H9 (cell line): ENCODE data around the gene SIPA1L3. TPM values are rescaled to one million over a fixed set of nuclear protein-coding genes. Genes with fewer than 3 reads are reported as not detected.

ENCODE experiments used
- DNase-seq: peaks from one replicate; pipeline ENCODE4 v3.0.0-alpha.2; 2017
- H2AFZ ChIP-seq: one replicate; pipeline ENCODE4 v1.6.1; 2013; ENCODE audit warnings: mild to moderate bottlenecking, low read length, control low read depth, moderate library complexity
- H2AK5ac ChIP-seq: 2 replicates; pipeline ENCODE4 v1.6.1; 2013; ENCODE audit warnings: low read length, control low read depth, mixed read lengths; ENCODE audit not compliant: insufficient read length
- H2BK120ac ChIP-seq: one replicate; pipeline ENCODE4 v1.6.1; 2013; ENCODE audit warnings: low read depth, mild to moderate bottlenecking, low read length, control low read depth, inconsistent platforms; ENCODE audit not compliant: poor library complexity, severe bottlenecking
- H2BK12ac ChIP-seq: 2 replicates; pipeline ENCODE4 v1.6.1; 2013; ENCODE audit warnings: low read length, control low read depth, mixed read lengths, low read depth; ENCODE audit not compliant: insufficient read length
- H2BK15ac ChIP-seq: 2 replicates; pipeline ENCODE4 v1.6.1; 2013; ENCODE audit warnings: low read depth, low read length, control low read depth
- H2BK20ac ChIP-seq: one replicate; pipeline ENCODE4 v1.6.1; 2013; ENCODE audit warnings: low read depth, mild to moderate bottlenecking, low read length, control low read depth, inconsistent platforms; ENCODE audit not compliant: poor library complexity, severe bottlenecking
- H2BK5ac ChIP-seq: 2 replicates; pipeline ENCODE4 v1.6.1; 2013; ENCODE audit warnings: low read length, control low read depth, mixed read lengths; ENCODE audit not compliant: insufficient read length
- H3K14ac ChIP-seq: 2 replicates; pipeline ENCODE4 v1.6.1; 2013; ENCODE audit warnings: low read length, control low read depth; ENCODE audit not compliant: insufficient read depth
- H3K18ac ChIP-seq: 2 replicates; pipeline ENCODE4 v1.6.1; 2013; ENCODE audit warnings: low read depth, mild to moderate bottlenecking, mixed read lengths, low read length, control low read depth; ENCODE audit not compliant: insufficient read length
- H3K23ac ChIP-seq: 2 replicates; pipeline ENCODE4 v1.6.1; 2013; ENCODE audit warnings: low read length, control low read depth, mixed read lengths, low read depth; ENCODE audit not compliant: insufficient read length
- H3K23me2 ChIP-seq: 2 replicates; pipeline ENCODE4 v1.6.1; 2013; ENCODE audit warnings: low read depth, mild to moderate bottlenecking, mixed read lengths, low read length, control low read depth; ENCODE audit not compliant: insufficient read length, poor library complexity, severe bottlenecking
- H3K27ac ChIP-seq: 2 replicates; pipeline ENCODE4 v1.5.1; 2013; ENCODE audit warnings: low read length, control low read depth, mixed read lengths, low read depth; ENCODE audit not compliant: insufficient read length
- H3K27me3 ChIP-seq: 2 replicates; pipeline ENCODE4 v1.6.1; 2013; ENCODE audit warnings: low read length, control low read depth, inconsistent platforms; ENCODE audit not compliant: insufficient read depth
- H3K4ac ChIP-seq: 2 replicates; pipeline ENCODE4 v1.6.1; 2013; ENCODE audit warnings: low read depth, mild to moderate bottlenecking, control low read depth, inconsistent platforms, low read length, moderate library complexity
- H3K4me1 ChIP-seq: 2 replicates; pipeline ENCODE4 v1.6.1; 2013; ENCODE audit warnings: low read length, control low read depth, inconsistent platforms; ENCODE audit not compliant: insufficient read depth
- H3K4me2 ChIP-seq: 2 replicates; pipeline ENCODE4 v1.6.1; 2013; ENCODE audit warnings: low read length, control low read depth, mixed read lengths; ENCODE audit not compliant: insufficient read length, insufficient read depth
- H3K56ac ChIP-seq: 2 replicates; pipeline ENCODE4 v1.6.1; 2013; ENCODE audit warnings: low read depth, mild to moderate bottlenecking, mixed read lengths, low read length, control low read depth; ENCODE audit not compliant: insufficient read length
- H3K79me1 ChIP-seq: 2 replicates; pipeline ENCODE4 v1.6.1; 2013; ENCODE audit warnings: low read depth, mild to moderate bottlenecking, moderate library complexity, low read length, control low read depth, inconsistent platforms; ENCODE audit not compliant: insufficient read depth, poor library complexity, severe bottlenecking
- H3K79me2 ChIP-seq: 2 replicates; pipeline ENCODE4 v1.6.1; 2013; ENCODE audit warnings: low read length, control low read depth, inconsistent platforms; ENCODE audit not compliant: insufficient read depth
- H3K9ac ChIP-seq: 2 replicates; pipeline ENCODE4 v1.6.1; 2013; ENCODE audit warnings: low read length, control low read depth, mixed read lengths; ENCODE audit not compliant: insufficient read length; ENCODE audit errors: extremely low read depth
- H3K9me3 ChIP-seq: one replicate; pipeline ENCODE4 v1.6.1; 2013; ENCODE audit warnings: low read depth, low read length, inconsistent platforms; ENCODE audit not compliant: control insufficient read depth
- H3T11ph ChIP-seq: one replicate; pipeline ENCODE4 v1.6.1; 2013; ENCODE audit warnings: mild to moderate bottlenecking, low read length, control low read depth, inconsistent platforms
- H4K20me1 ChIP-seq: one replicate; pipeline ENCODE4 v1.6.1; 2013; ENCODE audit not compliant: control insufficient read depth, insufficient read length, insufficient read depth
- H4K5ac ChIP-seq: 2 replicates; pipeline ENCODE4 v1.6.1; 2013; ENCODE audit warnings: low read depth, mild to moderate bottlenecking, mixed read lengths, low read length, control low read depth; ENCODE audit not compliant: insufficient read length
- H4K8ac ChIP-seq: replicated peaks from 2 replicates; pipeline ENCODE4 v1.6.1; 2013; ENCODE audit warnings: low read length, control low read depth, mixed read lengths, low read depth; ENCODE audit not compliant: insufficient read length
- H4K91ac ChIP-seq: 2 replicates; pipeline ENCODE4 v1.6.1; 2013; ENCODE audit warnings: low read depth, mild to moderate bottlenecking, moderate library complexity, mixed read lengths, low read length, control low read depth; ENCODE audit not compliant: insufficient read length
- H3K27ac Mint-ChIP-seq, 3 experiments: 2 replicates in 2 of 3; 3 replicates in 1 of 3; pipeline ENCODE4 v1.8.0; 2020 to 2021; ENCODE audit warnings: mixed read lengths in 3 of 3, mild to moderate bottlenecking in 1 of 3, moderate library complexity in 1 of 3
- H3K27me3 Mint-ChIP-seq: 2 replicates; pipeline ENCODE4 v1.8.0; 2021; ENCODE audit warnings: low read depth, mild to moderate bottlenecking, moderate library complexity, mixed read lengths
- H3K36me3 Mint-ChIP-seq, 3 experiments: 2 replicates in 2 of 3; 3 replicates in 1 of 3; pipeline ENCODE4 v1.8.0; 2020 to 2021; ENCODE audit warnings: low read depth in 3 of 3, mixed read lengths in 3 of 3; ENCODE audit not compliant: insufficient read depth in 1 of 3
- H3K4me1 Mint-ChIP-seq, 2 experiments: 2 replicates each; pipeline ENCODE4 v1.8.0; 2020; ENCODE audit warnings: mixed read lengths in 2 of 2
- H3K4me3 Mint-ChIP-seq, 2 experiments: 2 replicates in 1 of 2; 3 replicates in 1 of 2; pipeline ENCODE4 v1.8.0; 2020 to 2021; ENCODE audit warnings: mild to moderate bottlenecking in 2 of 2, mixed read lengths in 2 of 2, moderate library complexity in 1 of 2
- H3K9me3 Mint-ChIP-seq, 2 experiments: 2 replicates in 1 of 2; 3 replicates in 1 of 2; pipeline ENCODE4 v1.8.0; 2020; ENCODE audit warnings: mild to moderate bottlenecking in 2 of 2, mixed read lengths in 2 of 2, moderate library complexity in 1 of 2
- CTCF ChIP-seq: fragments of 200-600 bp; sonication (generic); conservative IDR thresholded peaks from 3 replicates; pipeline ENCODE4 v1.8.0; 2021; ENCODE audit warnings: antibody characterized with exemption, mild to moderate bottlenecking
- WGBS: extraction: QIAGEN DNeasy Blood & Tissue Kit; methylation state at CpG from one replicate; pipeline ENCODE4 v1.1.7; 2013; ENCODE audit warnings: missing lambda C conversion rate, low lambda C conversion rate, mixed read lengths; ENCODE audit not compliant: insufficient read length; ENCODE audit errors: extremely low coverage; 5-methylcytosine and 5-hydroxymethylcytosine counted together
- total RNA-seq: library from RNA; stranded (reverse); gene quantifications from 2 replicates; pipeline ENCODE4 v1.2.1, GENCODE V29; 2021

The SIPA1L3 gene
- total RNA-seq, 1 experiment from 2014 or later: 40.1 TPM

- Histone ChIP-seq H3K27me3 (no peaks in the 10 kb centered on the region; the same call in 1 of the 2 replicates), H4K8ac (no peak overlapping the region), H3K23ac (no peak overlapping the region)
These were observed 321.8 kb downstream of the SIPA1L3 start for GRCh38 chr19:38228491-38229439.

More at GRCh38 chr19:38228491-38229439, 321.8 kb downstream of the SIPA1L3 start:
- Mint-ChIP-seq H3K27me3 (peaks cover 53% of the 10 kb centered on the region), H3K4me1 (peaks cover 18 to 33% of the 10 kb centered on the region in 2 experiments), H3K9me3 (no peaks in the 10 kb centered on the region; a peak in 1 of 5 replicates), H3K27ac (peak overlapping the region in 1 of 3 experiments; percentile 35; a peak in 1 of 7 replicates), H3K4me3 (peak overlapping the region; percentile 70 to 89), H3K36me3 (no peaks in the 10 kb centered on the region)
- H4K20me1 ChIP-seq: peaks cover 2% of the 10 kb centered on the region
- no peaks in the 10 kb centered on the region for H3K79me1 ChIP-seq
- H2BK20ac ChIP-seq: no peak overlapping the region
- no peak for TF ChIP-seq CTCF
- H3K9ac ChIP-seq: no peak overlapping the region
- H3K4me1 ChIP-seq: 0 out of 2 replicates have a peak, but pooled peaks cover 2% of the 10 kb centered on the region
- peak overlapping the region; percentile 44 for H3K4me2 ChIP-seq
- no peaks in the 10 kb centered on the region for H3K9me3 ChIP-seq
- H3K27ac ChIP-seq: no peak overlapping the region
- H2AK5ac ChIP-seq: no peak overlapping the region
- H3K14ac ChIP-seq: no peak overlapping the region; the same call in 1 of the 2 replicates
- no peaks in the 10 kb centered on the region for H3K79me2 ChIP-seq
- no peak overlapping the region for H3K18ac ChIP-seq
- peaks cover 9% of the 10 kb centered on the region for H3K23me2 ChIP-seq
- no peak overlapping the region for H2BK15ac ChIP-seq
- WGBS: no CpG with 5 or more reads among the region's 80 CpGs
- H4K5ac ChIP-seq: no peak overlapping the region
- no peak overlapping the region for H3K56ac ChIP-seq
- peak; percentile 64 for DNase-seq
- no peak overlapping the region for H2BK5ac ChIP-seq
- no peak overlapping the region for H2BK12ac ChIP-seq
- no peak overlapping the region for H4K91ac ChIP-seq
- H2AFZ ChIP-seq: no peak overlapping the region
- no peak overlapping the region for H2BK120ac ChIP-seq
- no peak overlapping the region for H3K4ac ChIP-seq
- no peak overlapping the region for H3T11ph ChIP-seq
